GM18909 (cell line): ENCODE results near the gene SLC38A9.
"Not testable (repeated sequence)": the region's sequence is repeated elsewhere in the genome, so short reads cannot be mapped to it uniquely, and the experiment has no call there.

Experiments
- ATAC-seq: cut with Tn5 transposase; IDR thresholded peaks from one replicate; pipeline ENCODE4 v1.9.1; 2021; ENCODE audit warnings: mild to moderate bottlenecking; ENCODE audit not compliant: unreplicated experiment, poor library complexity

Gene SLC38A9

DNA sequence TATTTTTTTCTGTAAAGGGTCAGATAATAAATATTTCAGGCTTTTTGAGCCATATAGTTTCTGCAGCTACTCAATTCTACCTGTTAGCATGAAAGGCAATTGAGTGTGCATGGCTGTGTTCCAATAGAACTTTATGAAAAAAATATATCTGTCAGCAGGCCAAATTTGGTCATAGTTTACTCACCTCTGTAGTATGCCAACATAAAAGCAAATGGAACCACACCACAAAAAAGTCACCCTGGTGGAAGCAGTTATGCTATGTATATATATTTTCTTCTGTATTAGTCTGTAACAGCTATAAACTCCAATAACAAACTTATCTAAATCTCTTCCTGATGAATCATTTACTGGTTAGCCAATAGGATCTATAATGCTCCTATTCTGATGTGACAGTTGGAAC is 3.4 kb downstream of the SLC38A9 start:
- no peak for ATAC-seq

DNA sequence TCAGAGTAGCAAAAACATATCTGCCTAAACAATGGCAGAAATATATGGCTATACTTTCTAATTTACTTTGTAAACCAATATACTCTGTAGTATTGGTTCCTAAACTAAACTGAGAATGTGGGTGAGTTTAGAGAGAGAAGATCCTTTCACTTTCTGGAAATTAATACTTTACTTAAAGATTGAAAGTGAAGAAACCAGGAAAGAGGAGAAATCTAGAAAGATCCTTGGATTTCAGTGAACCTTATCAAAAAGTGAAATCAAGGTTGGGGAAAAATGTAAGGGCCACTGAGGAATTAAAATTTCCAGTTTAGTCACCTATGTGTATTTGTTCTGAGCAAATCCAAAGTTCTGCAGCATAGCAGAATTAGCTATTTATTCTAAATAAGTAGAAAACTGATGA is 5.9 kb downstream of the SLC38A9 start:
- ATAC-seq, result no peak

DNA sequence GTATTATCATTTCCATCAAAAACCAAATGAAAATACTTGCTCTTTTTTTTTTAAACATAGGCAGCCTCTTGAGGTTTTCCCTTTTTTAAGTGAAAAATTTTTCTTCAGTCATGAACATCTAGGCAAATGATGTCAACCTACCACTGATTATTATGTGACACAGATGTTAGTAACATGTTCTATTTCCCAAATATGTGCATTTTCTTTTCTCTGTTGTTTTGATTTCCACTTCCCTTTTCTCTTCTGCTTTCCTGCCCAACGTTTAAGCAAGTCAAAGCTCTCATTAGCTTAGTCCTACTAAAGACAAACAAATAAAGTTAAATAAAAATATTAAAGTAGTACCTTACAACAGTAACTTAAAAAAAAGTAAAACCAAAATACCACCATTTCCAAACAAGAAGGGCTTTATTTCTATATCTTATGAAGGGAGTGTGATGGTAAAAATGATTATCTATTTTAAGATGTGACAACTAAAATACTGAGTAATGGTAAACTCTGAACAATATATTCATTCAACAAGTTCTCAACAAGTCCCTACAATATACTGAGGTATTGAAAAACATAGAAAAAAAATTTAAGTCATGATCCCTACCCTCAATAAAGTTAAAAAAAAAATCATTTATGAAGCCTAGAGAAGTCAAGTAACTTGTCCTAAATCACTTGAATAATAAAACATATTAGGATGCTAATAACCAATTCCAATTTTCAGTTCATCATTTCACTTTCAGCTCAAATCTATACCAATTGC is 9.4 kb downstream of the SLC38A9 start:
- no peak for ATAC-seq

DNA sequence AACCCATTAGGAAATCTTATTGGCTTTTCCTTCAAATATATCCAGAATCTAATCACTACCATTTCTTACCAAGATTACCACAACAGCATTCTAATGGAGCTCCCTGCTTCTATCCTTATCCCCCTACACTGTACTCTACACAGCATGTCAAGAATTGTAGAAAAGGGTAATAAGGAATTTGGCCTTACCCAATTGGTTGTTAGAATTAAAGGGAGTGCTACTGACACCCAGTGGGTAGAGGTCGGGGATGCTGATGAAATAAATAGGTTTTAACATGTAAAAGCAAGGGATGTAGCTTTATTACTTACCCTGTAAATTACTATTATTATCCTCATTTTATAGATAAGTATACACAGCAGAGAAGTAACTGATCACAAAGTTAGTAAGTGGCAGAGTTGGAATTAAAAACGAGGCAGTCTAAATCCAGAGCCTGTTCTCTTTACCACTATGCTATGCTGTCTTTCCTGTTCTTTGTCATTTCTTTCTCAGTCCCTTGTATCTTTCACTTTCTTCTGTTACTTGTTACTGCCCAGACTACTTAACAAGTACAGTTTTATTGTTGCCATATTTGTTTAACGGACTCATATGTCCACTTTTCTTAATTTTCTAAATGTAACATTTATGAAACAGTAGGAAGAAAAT is 10.5 kb downstream of the SLC38A9 start:
- no peak for ATAC-seq

DNA sequence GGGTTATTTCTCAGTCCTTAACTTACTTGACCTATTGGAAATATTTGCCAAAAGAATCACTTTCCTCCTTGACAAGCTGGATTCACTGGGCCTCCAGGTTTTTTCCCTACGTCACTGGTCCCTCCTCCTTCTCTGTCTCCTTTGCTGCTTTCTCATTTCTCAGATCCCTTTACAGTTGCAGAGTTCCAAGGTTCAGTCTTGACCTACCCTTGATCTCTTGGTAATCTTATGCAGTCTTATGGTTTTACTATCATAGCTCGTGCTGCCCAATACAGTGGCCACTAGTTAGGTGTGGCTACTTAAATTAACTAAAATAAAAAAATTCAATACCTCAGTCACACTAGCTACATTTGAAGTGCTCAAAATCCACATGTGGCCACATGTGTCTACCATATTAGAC is 11.4 kb downstream of the SLC38A9 start:
- ATAC-seq, result no peak

DNA sequence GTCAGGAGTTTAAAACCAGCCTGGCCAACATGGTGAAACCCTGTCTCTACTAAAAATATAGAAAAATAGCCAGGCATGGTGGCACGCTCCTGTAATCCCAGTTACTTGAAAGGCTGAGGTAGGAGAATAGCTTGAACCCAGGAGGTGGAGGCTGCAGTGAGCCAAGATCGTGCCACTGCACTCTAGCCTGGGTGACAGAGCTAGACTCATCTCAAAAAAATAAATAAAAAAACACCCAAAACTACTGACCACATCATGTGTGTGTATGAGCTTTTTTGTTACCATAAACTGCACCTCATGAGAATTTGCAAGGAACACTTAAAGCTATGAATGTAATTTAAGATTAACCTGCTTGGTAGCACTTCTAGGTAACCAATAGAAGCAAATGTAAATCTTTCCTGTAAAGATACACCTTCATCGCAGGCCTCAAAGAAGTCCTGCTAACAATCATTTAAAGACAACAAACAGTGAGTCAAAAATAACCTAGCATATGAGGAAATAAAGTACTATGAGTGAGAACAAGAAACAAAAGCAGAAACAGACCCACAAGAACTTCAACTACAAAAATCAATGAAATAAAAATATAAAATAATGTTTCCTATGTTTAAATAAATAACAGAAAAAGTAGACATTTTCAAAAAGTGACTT is 13.0 kb downstream of the SLC38A9 start:
- ATAC-seq, result no peak

DNA sequence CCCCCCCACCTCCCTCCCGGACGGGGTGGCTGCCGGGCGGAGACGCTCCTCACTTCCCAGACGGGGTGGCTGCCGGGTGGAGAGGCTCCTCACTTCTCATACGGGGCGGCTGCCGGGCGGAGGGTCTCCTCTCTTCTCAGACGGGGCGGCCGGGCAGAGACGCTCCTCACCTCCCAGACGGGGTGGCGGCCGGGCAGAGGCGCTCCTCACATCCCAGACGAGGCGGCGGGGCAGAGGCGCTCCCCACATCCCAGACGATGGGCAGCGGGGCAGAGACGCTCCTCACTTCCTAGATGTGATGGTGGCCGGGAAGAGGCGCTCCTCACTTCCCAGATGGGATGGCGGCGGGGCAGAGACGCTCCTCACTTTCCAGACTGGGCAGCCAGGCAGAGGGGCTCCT is 15.4 kb downstream of the SLC38A9 start:
- not testable (repeated sequence) for ATAC-seq

DNA sequence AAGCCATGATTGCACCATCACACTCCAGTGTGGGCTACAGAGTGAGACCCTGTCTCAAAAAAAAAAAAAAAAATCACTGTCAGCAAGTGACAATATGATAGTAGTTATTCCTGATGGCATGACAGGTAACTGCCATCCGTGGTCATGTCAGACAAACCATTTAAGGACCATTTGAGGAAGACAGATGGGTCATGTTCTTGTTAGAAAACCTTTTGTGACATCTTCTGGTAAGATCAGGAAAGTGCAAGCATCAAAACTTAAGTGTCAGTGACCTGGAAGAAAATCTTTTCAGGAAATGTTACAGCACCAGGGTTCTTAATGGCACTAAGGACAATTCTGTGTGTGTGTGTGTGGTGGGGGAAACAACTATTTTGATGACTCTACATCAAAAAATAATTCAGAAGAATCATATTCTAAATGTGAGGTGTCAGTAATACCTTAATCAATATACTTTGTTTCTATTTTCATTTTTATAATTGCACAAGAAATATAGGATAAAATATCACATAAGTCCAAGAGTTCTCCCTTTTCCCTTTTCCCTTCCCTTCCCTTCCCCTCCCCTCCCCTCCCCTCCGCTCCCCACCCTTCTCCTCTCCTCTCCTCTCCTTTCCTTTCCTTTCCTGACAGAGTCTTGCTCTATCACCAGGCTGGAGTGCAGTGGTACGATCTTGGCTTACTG is 17.8 kb downstream of the SLC38A9 start:
- no peak for ATAC-seq

DNA sequence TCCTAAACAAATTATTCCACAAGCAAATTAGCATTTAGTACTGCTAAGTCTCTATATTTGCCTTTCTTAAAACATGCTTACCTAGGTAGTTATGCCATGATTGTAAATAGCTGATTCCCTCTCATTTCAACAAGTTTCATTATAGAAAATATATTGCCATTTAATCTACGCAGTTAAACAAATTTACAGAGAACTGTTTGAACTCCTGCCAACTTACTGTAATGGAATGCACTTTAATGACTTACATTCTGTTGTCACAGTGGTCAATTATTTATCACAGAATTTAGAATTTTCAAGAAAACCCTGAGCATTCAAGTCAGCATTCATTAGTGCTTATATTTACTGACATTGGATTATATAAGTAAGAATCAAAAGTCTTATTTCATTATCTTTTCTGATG is 19.6 kb downstream of the SLC38A9 start:
- no peak for ATAC-seq

DNA sequence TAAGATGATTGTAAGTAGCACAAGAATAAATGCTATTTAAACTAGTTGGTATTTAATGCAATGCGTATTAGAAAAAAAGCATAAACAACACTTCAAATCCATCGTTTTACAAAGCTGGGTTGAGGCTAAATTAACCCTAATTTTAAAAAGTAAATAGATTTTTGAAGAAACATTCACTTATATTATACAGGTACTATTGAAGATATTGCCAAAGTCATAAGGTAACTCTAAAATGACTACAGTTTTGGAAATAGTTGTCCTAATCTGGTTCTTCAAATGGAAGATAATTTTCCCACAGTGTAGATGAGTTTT is 20.1 kb downstream of the SLC38A9 start:
- no peak for ATAC-seq

DNA sequence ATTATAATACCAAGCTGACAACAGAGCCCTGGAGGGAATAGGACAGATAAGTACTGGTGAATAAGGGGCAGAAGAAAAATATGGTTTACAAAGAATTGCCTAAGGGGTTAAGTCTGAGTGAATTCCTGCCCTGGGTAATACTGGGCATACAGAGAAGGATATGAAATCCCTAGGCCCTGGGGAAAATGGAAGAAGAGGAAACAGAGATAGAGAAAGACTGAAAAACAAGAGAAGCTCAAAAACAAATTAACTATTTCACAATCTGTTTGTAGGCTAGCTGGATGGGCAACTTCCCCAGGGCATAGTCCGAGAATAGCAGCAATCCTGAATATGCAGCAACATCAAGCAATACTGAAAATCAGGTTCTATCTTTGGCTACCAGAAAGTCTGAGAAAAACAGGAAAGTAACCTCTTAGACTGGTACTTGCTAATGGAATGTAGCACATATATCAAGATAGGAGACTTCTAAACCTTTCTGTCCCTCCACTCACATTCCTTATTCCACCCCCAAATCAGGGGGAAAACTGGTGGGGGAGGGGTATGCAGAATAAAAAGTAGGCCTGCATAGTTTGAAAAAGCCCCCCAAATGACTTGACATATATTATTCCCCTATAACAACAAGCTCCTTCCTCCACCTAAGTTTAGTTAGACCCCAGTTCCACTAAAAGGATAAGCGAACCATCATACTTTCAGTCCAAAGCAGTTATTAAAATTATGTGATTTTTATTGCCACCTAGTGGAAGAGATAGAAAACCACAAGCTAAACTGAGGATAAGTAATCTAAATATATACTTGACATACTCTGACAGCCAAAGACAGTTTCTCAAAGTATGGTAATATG is 20.6 kb downstream of the SLC38A9 start:
- no peak for ATAC-seq

DNA sequence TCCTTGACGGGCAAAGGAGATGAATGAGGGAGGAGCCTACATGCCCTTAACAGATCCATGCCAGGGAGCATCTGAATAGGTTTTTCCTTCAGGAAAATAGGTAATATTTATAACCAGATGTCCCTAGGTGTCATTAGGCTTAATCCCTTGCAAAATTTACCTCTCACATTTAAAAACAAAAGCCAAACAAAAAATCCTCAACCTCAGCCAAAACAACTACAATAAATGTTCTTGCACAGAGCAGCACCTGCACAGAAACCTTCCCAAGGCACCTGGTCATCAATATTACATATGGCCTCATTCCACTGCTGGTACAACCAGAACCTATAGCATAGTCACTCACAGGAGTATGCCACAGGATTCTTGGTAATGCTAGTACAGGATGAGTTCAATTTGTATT is 30.1 kb downstream of the SLC38A9 start:
- ATAC-seq, result no peak

DNA sequence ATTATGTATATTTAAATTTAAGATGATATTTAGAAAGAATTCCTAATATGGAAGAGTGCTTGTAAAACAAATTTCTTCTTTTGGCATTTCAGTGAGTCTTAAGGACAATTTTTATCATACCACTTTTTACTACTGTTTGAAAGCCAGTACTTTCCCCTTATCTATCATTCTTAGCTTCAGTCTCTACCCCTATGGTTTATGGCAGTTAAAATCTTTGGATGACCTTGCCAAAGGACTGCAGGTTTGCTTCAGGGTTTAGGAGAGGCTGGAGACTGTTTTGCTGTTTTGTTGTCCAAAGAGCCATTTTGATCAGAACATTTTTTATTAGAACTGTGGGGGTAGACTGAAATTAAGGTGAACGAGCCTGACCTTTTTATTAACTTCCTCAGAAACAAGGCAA is 30.8 kb downstream of the SLC38A9 start:
- ATAC-seq, result no peak

DNA sequence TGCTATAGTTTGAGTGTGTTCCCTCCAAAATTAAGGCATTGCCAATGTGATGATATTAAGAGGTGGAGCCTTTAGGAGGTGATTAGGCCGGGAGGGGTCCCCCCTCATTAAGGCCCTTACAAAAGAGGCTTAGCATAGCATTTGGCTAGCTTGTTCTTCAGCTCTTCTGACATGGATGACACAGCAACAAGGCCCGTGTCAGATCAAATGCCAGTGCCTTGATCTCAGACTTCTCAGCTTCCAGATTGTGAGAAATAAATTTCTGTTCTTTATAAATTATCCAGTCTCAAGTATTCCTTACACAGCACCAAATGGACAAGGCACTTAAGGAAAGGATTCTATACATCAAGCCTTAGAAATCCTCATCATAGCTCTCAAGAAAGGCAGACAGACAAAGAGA is 31.8 kb downstream of the SLC38A9 start:
- ATAC-seq, result no peak

DNA sequence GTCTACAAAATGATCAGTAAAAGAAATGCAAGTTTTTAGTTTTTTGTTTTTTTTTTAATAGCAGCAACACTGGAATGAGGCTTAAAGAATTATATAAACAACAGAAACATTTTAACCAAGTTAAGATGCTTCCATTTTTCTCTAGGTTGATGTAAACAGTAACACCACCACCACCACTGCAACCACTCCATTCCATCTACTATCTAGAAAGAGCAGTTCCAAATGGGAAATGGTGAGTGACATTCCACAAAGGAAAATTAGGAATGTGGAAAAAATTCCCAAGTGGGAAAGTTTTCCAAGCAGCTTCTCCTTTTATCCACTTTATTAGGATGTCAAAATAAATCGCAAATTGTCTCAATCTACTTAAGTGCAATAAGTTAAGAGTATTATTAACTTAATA is 32.6 kb downstream of the SLC38A9 start:
- ATAC-seq, result no peak

DNA sequence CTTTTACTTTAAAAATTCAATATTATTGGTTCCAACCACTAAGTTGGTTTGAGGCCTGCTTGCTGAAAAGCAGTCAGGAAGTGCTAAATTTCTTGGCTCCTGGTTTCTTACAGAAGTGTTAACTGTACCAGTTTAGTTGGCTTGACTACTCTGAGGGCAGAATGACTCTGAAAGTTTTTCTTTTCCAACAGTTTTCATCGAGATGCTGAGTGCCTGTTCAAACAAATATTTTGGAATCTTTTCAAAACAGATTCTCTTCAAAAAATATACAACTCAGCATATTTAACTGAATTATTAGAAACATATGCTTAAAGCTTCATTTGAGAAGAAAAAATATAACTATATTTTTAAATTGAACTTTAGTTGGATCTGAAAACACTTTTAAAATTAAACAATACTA is 37.0 kb downstream of the SLC38A9 start:
- no peak for ATAC-seq

DNA sequence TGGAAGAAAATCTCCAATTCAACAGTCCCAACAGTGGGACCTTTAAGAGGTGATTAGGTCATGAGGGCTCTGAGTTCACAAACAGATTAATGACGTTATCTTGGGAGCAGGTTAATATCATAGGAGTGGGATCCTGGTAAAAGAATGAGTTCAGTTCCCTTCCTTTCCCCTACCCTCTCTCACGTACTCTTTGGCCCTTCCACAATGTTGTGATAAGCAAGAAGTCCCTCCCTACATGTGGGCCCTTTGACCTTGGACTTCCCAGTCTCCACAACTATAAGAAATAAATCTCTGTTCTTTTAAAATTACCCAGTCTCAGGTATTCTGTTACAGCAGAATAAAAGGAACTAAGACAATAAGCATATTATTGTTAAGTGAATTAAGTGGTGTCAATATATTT is 37.8 kb downstream of the SLC38A9 start:
- no peak for ATAC-seq

DNA sequence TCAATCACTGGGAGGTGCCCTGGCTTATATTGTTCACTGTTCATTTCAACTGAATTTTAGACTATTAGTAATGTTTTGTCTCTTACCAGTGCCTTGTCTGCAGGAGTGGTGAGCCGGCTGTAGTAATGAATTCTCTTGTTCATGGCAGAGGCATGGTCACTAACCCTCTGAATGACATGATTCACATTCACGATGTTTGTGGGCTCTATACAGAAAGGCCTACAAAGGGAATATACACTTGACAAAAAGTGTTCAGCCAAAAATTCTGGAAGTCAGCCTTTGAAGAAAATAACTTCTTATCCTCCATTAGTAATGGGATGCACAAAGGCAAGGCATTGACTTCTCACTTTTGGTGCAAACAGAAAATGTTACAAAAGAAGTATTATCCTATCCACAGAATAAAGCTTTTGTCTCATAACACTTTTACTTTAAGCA is 39.6 kb downstream of the SLC38A9 start:
- no peak for ATAC-seq

DNA sequence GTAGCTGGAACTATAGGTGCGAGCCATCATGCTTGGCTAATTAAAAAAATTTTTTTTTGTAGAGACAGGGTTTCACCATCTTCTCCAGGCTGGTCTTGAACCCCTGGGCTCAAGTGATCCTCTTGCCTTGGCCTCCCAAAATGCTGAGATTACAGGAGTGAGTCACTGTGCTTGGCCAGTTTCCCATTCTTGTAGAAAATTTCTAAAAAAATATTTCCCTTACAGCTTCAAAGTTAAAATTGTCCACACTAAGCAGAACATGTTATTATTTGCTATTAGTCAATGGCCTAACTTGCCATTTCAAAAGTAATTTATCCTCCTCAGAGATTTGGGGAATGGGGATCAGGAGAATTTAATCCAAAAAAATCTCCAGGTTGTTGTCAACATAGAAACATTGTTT is 40.1 kb downstream of the SLC38A9 start:
- no peak for ATAC-seq

DNA sequence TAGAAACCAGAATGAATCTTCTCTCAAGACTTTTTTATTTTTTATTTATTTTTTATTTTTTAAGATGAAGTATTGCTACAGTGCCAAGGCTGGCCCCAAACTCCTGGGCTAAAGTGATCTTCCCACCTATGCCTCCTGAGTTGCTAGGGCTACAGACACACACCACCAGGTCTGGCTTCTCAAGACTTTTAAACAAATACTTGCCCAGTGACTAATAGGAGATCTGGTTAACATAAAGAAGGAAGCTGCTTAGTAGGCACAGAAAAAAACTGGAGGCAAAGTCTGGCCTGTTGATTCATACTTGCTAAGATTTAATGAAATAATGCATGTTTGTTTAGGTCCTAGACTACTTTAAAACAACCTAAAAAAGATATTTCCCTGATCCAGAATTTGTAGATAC is 43.8 kb downstream of the SLC38A9 start:
- ATAC-seq, result peak; percentile 42
